GM21786 (cell line): ENCODE results near the gene ALAS1.
"Not testable (repeated sequence)": the region's sequence is repeated elsewhere in the genome, so short reads cannot be mapped to it uniquely, and the experiment has no call there.

Source experiments
- ATAC-seq: cut with Tn5 transposase; IDR thresholded peaks from one replicate; pipeline ENCODE4 v1.9.1; 2021; ENCODE audit not compliant: unreplicated experiment

The ALAS1 gene

DNA sequence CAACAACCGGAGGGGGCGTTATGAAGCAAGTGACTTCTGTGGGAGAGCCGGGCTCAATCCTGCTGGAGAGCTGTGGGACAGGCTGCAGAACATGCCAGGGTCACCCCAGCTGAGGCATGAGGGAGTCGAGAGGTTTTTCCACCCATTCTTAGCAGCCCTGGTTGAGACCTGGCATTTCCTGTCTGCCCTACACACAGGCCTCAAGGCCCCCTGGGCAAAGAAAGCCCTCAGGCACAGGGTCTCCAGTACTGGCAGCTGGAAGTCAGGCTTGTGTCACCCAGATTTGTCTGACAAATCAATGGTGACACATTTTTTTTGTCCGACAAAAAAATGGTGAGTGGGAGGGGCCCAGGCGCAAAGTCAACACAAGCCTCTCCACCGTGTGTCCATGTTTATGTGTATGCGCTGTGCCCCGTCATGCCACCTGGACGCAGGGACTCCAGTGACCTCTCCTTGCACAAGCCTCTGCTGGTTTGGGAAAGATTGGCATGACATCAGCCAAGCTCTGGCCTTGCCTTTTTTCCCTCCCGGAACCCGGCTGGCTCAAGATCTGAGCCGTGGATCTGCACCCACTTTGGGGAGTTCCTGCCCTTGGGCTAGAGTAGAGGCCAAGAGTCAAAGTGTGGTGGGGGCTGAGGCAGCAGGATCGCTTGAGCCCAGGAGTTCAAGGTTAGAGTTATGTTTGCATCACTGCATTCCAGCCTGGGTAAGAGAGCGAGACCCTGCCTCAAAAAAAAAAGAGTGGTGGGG lies 20.8 kb upstream of the ALAS1 start:
- no peak for ATAC-seq

DNA sequence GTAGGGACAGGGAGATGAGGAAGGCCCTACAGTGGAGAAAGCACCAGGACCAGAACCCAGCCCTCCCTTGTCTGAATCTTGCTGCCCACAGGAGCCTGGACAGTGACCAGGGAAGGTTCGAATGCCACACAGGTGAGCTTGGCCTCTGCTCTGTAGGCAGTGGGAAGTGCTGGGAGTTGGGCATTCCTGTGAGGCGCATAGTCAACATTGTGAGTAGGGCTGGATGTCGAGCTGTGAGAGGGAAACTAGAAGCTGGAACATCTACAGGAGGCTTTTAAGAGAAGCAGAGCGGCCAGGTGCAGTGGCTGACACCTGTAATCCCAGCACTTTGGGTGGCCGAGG lies 20.3 kb upstream of the ALAS1 start:
- ATAC-seq = no peak

DNA sequence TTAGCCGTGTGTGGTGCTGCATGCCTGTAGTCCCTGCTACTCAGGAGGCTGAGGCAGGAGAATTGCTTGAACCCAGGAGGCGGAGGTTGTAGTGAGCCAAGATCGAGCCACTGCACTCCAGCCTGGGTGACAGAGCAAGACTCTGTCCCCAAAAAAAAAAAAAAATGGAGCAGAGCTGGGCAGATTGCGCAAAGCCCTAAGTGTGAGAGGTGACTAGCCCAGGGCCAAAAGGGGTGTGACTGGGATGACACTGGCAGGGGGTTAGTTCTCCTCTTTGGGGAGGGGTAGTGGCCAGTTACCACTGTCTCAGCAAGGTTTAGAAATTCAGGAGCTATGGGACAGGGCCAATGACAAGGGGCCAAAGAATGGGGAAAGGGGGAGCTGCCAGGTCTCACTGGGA lies 19.8 kb upstream of the ALAS1 start:
- not testable (repeated sequence) for ATAC-seq

DNA sequence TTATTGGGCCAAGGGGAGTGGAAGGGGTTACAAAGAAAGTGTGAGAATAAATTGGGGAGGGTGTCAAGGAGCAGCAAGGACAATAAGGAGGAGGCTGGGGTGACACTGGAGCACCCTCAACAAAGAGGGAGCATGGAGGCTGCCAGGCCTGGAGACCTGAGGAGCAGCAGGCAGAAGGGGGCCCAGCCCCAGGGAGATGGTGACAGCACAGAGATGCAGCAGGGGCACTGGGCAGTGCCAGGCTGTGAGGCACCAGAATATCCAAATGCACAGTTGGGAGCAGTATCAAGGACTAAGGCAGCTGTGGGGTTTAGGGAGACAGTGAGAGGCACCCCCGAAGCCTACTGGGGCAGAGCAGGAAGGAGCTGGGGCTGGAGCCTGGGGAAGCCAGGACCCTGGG lies 19.4 kb upstream of the ALAS1 start:
- ATAC-seq = no peak

DNA sequence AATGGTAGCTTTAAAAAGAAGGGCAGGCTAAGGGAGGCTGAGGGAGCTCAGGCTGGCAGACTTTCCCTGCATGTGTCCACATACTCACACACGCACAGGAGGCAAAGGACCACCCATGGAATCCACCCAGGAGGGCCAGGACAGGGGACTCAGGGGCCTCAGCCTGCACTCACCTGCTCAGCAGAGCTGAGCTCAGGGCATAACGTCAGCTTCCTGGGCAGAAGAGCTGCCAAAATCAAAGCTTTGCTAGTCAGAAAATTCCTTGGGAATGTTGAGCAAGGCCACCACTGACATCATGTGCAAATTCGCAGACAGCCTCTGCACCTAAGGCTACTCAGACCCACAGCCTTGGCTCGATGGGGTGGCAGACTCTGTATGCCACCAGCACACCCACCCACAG lies 16.4 kb upstream of the ALAS1 start:
- no peak for ATAC-seq

DNA sequence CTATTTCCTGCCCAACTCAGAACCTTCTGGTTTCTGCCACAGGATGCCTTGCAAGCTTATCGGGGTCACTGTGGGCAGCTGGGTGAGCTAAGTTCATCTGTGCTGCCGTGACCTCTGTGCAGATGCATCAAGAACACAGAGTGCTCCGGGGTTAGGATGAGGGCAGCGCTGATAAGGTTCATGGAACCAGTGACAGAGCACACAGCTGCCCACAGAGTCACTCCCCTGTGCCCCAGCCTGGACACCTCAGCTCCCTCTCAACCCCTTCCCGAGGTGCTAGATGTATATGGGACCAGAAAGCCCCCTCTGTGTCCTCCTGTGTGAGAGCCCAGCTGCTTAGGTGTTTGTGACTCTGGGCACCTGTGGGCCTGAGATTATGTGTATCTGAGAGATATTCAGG lies 15.8 kb upstream of the ALAS1 start:
- no peak for ATAC-seq

DNA sequence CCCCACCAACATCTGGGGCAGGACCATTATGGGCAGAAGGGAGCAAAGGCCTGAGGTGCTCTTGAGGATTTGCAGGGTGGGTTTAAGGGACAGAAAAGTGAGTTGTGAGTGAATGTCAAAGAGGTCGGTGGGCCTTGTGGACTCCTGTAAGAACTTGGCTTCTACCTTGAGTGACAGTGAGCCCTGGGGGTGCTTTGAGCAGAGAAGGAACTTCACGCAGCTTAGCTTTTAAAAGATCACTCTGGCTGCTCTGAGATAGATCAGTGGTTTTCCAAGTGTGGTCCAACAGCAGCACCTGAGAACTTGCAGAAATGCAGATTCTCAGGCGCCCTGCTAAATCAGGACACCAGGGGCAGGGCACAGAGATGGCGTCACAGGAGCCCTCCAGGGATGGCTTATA lies 15.3 kb upstream of the ALAS1 start:
- no peak for ATAC-seq

DNA sequence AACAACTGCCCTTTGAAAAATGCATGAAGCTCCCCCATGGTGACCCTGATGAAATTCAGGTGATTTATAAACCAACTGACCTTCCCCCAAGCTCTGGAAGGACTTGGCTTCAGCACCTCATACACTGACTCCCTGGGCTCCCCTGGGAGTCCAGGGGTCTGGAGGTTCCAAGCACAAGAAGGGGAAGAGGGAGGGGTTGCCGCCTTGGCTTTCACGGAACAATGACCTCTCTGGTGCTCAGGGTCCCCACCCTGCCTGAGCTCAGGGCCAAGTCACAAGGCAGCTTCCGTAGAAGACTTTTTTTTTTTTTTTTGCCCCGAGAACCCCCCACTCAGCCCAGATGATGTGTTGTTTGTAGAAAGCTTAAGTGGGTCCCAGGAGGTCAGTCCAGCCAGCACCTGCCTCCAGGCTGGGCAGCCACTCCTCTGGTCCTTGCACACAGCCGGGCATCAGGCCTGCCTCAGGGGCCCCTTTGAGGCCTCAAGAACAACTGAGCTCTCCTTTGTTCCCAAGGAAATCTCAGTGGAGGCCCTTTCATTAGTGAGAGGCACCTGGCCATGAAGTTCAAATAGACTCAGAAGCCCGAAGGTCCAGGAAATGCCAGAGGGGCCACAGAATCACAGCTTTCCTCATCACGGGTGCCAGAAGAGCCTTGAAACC lies 14.0 kb upstream of the ALAS1 start:
- no peak for ATAC-seq

DNA sequence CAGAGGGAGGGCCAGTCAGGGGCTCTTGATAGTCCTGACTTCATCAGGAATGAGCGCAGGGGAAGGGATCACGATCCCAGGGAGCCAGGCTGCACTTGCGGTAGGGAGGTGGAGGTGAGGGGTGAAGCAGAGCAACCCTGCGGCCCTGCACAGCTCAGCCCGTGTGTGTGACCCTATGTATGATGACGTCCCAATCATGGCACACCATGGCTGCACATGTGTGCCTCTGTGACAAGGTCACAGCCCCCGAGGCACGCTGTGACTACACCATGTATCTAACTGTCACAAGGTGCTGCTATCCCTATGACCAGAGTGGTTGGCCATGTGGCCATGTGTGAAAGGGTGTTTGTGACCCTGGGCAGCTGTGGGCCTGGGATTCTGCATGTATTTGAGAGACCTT lies 13.3 kb upstream of the ALAS1 start:
- ATAC-seq = no peak

DNA sequence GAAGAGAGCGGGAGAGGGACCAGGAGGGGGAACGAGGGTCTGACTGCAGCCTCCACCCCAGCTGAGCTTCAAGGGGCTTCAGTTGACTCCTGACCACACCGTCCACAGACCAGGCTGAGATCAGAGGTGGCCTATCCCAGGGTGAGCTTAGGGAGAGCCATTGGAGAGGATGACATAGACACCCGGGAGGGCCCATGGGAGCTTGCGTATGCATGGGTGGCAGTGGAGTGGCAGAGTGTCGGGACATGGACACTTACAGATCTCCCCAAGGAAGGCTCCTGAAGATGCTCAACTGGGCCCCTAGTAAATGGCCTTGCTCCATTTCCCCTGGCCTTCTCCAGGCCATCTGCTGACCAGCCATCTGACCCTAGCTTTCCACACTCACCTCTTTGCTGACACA lies 12.6 kb upstream of the ALAS1 start:
- no peak for ATAC-seq

DNA sequence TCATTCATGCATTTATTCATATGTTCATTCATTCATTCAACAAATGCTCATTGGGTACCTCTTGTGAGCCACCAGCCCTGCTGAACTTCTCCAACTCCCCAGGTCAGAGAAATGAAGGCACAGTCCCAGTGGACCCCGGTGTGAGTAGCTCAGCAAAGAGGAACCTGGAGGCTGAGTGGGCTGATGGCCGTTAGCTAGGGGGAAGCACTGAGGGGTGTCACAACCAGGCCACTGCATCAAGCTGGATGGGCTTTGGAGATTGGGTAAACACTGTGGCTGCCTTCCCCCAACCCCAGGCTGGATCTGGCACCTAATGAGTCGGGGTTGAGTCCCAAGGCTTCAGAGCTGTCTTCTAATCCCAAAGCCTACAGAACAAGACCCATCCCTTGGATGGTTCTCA lies 12.1 kb upstream of the ALAS1 start:
- no peak for ATAC-seq

DNA sequence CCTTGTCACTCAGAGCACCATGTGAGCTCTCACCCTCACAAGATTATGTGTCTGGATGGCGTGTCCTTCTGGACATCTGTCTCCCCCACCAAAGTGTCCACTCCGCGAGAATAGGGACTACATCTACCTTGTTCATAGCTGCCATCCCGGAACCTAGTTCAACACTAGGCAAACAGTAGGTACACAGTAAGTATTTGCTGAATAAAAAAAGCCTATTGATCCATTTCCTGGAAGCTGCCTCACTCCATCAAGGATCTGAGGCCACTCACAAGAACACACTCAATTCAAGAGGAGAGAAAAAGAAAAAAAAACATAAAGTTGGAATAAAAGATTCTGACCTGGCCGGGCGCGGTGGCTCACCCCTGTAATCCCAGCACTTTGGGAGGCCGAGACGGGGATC lies 11.2 kb upstream of the ALAS1 start:
- no peak for ATAC-seq

DNA sequence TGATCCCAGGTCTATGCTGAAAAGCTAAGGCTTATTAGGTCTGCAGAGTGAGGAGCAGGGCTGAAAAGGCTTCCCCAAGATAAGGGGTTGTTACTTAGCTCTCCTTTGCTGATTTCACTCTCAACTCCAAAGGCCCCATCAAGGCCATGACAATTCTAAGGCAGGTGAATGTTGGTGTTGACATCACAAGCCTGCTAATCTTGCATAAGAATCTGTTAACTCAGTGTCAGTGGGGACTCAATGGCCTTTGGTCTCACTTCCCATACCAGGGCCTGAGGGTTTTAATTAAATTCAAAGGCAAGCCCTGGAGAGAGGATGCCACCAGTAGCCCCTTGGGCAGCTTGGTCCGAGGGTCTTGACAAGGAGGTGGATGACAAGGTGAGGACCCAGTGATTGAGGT lies 9.4 kb upstream of the ALAS1 start:
- no peak for ATAC-seq

DNA sequence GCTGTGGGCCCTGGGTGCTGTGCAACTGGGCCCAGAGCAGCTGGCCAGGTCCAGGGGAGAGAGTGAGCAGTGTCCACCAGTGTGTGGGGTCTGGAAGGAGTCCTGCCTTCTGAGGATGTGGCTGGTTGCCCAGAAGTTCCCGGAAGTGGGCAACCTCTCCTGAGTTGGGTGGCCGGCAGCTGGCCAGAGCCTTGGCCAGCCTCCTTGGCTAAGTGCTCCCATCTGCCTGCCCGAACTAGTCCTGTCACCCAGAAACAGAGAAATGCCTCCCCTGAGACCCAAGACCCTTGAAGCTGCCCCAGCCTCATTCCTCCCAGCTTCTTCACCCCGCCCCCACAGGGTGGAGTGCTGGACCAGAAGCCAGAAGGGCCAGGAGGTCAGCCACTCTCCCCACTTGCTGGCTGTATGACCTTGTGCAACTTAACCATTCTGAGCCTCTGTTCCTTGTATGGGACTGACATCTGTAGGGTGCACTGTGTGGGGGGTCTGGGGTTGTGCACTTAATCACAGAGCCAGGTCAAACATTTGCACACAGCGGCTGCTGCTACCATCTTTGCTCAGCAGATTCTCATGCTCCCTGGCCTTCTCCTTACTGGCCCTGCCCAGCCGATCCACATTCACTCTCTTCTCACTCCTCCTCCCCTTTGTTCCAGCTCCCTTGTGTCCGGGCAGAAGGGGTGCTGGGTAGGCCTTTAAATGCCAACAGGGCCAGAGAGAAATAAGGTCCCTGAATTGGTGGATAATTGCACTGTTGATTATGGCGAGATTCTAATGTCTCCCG lies 7.5 kb upstream of the ALAS1 start:
- no peak for ATAC-seq

DNA sequence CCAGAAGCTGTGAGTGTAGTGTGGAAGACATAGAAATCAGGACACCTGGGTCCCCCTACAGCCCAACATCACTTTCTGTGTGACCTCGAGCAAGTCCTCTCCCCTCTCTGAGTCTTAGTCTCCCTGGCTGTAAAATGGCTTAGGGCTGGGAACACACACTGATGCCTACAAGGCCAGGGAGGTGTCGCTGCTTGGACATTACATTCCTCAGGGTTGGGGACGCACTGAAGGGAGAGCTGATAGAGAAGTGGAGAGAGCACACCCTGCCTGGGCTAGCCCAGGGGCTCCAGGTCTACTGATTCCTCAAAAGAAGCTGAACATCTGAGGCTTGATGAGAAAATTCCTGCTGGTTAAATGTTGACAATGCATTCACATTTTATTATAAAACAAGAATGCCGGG lies 6.3 kb upstream of the ALAS1 start:
- ATAC-seq = no peak

DNA sequence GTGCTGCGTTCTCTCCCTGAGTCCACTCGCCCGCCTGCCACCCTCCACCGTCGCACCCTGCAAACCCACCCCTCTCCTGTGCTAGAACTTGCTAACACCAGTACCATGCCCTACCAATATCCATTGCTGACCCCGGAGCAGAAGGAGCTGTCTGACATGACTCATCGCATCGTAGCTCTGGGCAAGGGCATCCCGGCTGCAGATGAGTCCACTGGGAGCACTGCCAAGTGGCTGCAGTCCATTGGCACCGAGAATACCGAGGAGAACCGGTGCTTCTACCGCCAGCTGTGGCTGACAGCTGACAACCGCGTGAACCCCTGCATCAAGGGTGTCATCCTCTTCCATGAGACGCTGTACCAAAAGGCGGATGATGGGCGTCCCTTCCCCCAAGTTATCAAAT lies 4.9 kb upstream of the ALAS1 start:
- ATAC-seq = no peak

DNA sequence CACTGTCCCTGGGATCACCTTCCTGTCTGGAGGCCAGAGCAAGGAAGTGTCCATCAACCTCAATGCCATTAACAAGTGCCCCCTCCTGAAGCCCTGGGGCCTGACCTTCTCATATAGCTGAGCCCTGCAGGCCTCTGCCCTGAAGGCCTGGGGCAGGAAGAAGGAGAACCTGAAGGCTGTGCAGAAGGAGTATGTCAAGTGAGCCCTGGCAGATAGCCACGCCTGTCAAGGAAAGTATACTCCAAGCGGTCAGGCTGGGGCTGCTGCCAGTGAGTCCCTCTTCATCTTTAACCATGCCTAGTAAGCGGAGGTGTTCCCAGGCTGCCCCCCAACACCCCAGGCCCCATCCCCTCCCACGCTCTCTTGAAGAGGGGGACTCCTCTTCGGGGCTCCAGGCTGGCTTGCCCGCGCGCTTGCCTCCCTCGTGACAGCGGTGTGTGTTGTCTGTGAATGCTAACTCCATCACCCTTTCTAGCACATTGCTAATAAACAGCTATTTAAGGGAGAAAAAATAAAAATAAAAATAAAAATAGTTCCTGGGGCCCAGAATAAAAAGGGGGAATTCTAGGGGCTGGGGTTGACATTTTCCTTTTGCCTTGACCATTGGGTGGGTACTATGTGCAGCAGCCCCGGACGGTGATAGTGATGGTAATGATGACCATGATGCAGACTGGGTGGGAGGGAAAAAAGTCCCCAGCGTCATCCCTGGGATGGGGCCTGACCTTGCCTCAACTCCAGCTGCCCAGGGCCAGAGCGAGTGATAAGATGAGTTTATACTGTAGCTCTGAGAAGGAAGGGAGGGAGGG lies 3.3 kb upstream of the ALAS1 start:
- ATAC-seq = no peak

DNA sequence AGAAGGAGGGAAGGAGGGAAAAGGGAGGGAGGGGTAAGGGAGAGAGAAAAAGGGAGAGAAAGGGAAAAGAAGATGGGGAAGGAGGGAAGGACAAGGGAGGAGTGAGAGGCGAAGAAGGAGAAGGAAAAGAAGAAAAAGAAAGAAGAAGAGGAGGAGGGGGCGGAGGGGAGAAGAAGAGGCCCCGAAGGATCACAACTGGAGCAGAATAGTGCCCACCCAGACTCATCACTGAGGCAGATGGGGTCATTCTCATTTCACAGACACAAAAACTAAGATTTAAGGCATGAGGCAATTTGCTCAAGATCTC lies 2.7 kb upstream of the ALAS1 start:
- no peak for ATAC-seq

DNA sequence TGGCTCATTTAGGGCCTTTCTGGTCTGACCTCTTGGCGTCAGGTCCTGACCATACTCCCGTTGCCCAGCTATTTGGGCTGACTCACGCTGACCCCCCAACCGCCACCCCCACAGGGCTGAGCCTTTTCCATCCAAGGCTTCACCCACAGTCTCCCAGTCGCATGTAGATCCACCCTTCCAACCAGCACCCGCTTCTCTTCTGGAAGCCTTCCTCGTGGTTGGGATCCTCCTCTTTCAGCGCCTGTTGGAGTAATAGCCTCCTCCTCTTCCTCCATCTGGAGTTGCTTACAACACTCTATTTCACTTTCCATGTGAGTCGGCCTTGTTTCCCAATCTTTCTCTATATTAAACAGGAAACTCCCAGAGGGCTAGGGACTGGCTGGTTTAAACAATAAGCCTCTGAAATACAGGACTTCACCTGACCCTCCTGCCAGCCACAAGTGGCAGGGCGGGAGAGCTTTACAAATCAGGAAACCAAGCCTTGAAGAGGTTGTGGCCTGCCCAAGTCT lies 2.1 kb upstream of the ALAS1 start:
- no peak for ATAC-seq

DNA sequence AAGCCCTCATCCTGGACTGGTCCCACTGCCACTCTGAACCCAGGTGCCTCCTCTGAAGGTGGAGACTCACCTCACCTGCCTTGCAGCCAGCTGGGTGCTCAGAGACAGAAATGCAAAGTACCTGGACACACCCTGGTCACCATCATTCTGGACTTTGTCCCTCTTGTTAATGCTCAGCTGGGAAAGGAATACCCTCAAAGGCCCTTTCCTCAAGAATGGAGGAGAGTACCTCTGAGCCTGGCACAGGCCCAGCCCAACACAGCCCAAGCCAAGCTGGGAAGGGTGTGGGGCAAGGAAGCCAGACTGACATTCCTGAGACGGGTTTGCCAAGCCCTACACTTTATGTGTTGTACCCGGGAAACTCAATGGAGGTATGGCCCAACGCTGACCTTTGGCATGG lies 983 bp upstream of the ALAS1 start:
- no peak for ATAC-seq

DNA sequence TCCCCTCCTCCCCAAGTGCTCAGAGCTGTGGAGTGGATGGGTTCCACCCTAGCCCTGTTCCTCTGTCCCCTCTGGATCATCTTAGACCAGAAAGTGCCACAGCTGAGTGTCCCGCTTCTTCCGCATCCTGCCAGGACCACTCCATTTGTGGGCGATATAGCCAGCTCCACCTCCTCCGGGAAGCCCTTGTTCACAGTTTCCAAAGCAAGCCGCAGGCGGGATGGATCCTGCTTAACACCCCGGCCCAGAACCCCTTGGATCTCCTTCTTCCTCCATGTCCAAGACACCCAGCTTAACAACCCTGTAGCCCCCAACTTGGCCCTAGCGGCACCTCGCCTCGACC lies 490 bp upstream of the ALAS1 start:
- ATAC-seq = no peak
